Measurements from ENCODE around the gene PLEKHA6.

PLEKHA6 gene

GRCh38 chr1:204217648-204218000, 142.1 kb downstream of the PLEKHA6 start:
- DNase-seq = no peak
- Histone ChIP-seq H3K27ac (ENCODE audit: low read length) (no peak overlapping the region), H3F3A (ENCODE audit: insufficient read depth, low read length) (no peaks in the 10 kb centered on the region), H3K9me2 (replicated peaks; ENCODE audit: insufficient read depth, low read length) (no peaks in the 10 kb centered on the region), H2AFZ (ENCODE audit: low read length) (no peak overlapping the region), H3K4me2 (ENCODE audit: low read depth, low read length) (no peak overlapping the region), H3K9me3 (replicated peaks; ENCODE audit: insufficient read depth, low read length) (no peaks in the 10 kb centered on the region), H3K27me3 (replicated peaks; ENCODE audit: insufficient read depth, low read length) (no peaks in the 10 kb centered on the region), H3K36me3 (replicated peaks; ENCODE audit: insufficient read depth, low read length) (no peaks in the 10 kb centered on the region), H3K9ac (ENCODE audit: low read length) (no peak overlapping the region), H3K4me1 (ENCODE audit: low read length) (0 out of 2 replicates have a peak, but pooled peaks cover 8% of the 10 kb centered on the region), H4K20me1 (ENCODE audit: insufficient read depth, low read length) (no peaks in the 10 kb centered on the region), H3K79me2 (ENCODE audit: low read length) (no peaks in the 10 kb centered on the region), H3K4me3 (ENCODE audit: low read length) (no peak overlapping the region)
- TF ChIP-seq CTCF (IDR thresholded peaks at IDR 0.05; ENCODE audit: low read length) (no peak), EZH2 (optimal IDR thresholded peaks at IDR 0.05; ENCODE audit: low read depth, low read length) (no peak), EZH2phosphoT487 (IDR thresholded peaks at IDR 0.05; ENCODE audit: low read length) (no peak)

GRCh38 chr1:204216880-204217647, 142.7 kb downstream of the PLEKHA6 start:
- TF ChIP-seq CTCF (IDR thresholded peaks at IDR 0.05; ENCODE audit: low read length) = no peak
- TF ChIP-seq EZH2phosphoT487 (IDR thresholded peaks at IDR 0.05; ENCODE audit: low read length) = no peak
- no peak for TF ChIP-seq EZH2 (optimal IDR thresholded peaks at IDR 0.05; ENCODE audit: low read depth, low read length)
- H2AFZ ChIP-seq (ENCODE audit: low read length) = no peak overlapping the region
- H3K4me3 ChIP-seq (ENCODE audit: low read length) = no peak overlapping the region
- H3K4me2 ChIP-seq (ENCODE audit: low read depth, low read length) = no peak overlapping the region
- DNase-seq = no peak
- no peaks in the 10 kb centered on the region for H3F3A ChIP-seq (ENCODE audit: insufficient read depth, low read length)
- H3K9ac ChIP-seq (ENCODE audit: low read length) = no peak overlapping the region
- H3K36me3 ChIP-seq (replicated peaks; ENCODE audit: insufficient read depth, low read length) = no peaks in the 10 kb centered on the region
- H3K79me2 ChIP-seq (ENCODE audit: low read length) = no peaks in the 10 kb centered on the region
- no peaks in the 10 kb centered on the region for H3K27me3 ChIP-seq (replicated peaks; ENCODE audit: insufficient read depth, low read length)
- H3K9me2 ChIP-seq (replicated peaks; ENCODE audit: insufficient read depth, low read length) = no peaks in the 10 kb centered on the region
- no peak overlapping the region for H3K27ac ChIP-seq (ENCODE audit: low read length)
- H4K20me1 ChIP-seq (ENCODE audit: insufficient read depth, low read length) = no peaks in the 10 kb centered on the region
- H3K9me3 ChIP-seq (replicated peaks; ENCODE audit: insufficient read depth, low read length) = no peaks in the 10 kb centered on the region
- H3K4me1 ChIP-seq (ENCODE audit: low read length) = 0 out of 2 replicates have a peak, but pooled peaks cover 8% of the 10 kb centered on the region

GRCh38 chr1:204216236-204216635, 143.5 kb downstream of the PLEKHA6 start:
- Histone ChIP-seq H3K9ac (ENCODE audit: low read length) (no peak overlapping the region), H3K4me1 (ENCODE audit: low read length) (0 out of 2 replicates have a peak, but pooled peaks cover 8% of the 10 kb centered on the region), H3K27ac (ENCODE audit: low read length) (no peak overlapping the region), H4K20me1 (ENCODE audit: insufficient read depth, low read length) (no peaks in the 10 kb centered on the region), H3K36me3 (replicated peaks; ENCODE audit: insufficient read depth, low read length) (no peaks in the 10 kb centered on the region), H3K79me2 (ENCODE audit: low read length) (no peaks in the 10 kb centered on the region), H2AFZ (ENCODE audit: low read length) (no peak overlapping the region), H3K27me3 (replicated peaks; ENCODE audit: insufficient read depth, low read length) (no peaks in the 10 kb centered on the region), H3F3A (ENCODE audit: insufficient read depth, low read length) (no peaks in the 10 kb centered on the region), H3K9me2 (replicated peaks; ENCODE audit: insufficient read depth, low read length) (no peaks in the 10 kb centered on the region), H3K4me3 (ENCODE audit: low read length) (no peak overlapping the region), H3K4me2 (ENCODE audit: low read depth, low read length) (no peak overlapping the region), H3K9me3 (replicated peaks; ENCODE audit: insufficient read depth, low read length) (no peaks in the 10 kb centered on the region)
- no peak for DNase-seq
- TF ChIP-seq EZH2 (optimal IDR thresholded peaks at IDR 0.05; ENCODE audit: low read depth, low read length) (no peak), CTCF (IDR thresholded peaks at IDR 0.05; ENCODE audit: low read length) (no peak), EZH2phosphoT487 (IDR thresholded peaks at IDR 0.05; ENCODE audit: low read length) (no peak)

Measured in MM.1S (cell line).